DND-41 (cell line): ENCODE data around the gene DEFB128.

Experiments used
- ATAC-seq: fragments of 200-7000 bp; cut with Tn5 transposase; 3 replicates; pipeline ENCODE4 v1.9.1; 2021; ENCODE audit warnings: low read depth; ENCODE audit not compliant: insufficient read depth
- DNase-seq: peaks from one replicate; pipeline ENCODE4 v3.0.0-alpha.2; 2020
- H2AFZ ChIP-seq: 2 replicates; pipeline ENCODE4 v1.6.0; 2012; ENCODE audit warnings: low read depth, low read length
- H3K27ac ChIP-seq: 2 replicates; pipeline ENCODE4 v1.5.1; 2012; ENCODE audit warnings: low read length, inconsistent platforms
- H3K27me3 ChIP-seq: fragments of 200-600 bp; sonication (generic); 2 replicates; pipeline ENCODE4 v1.6.0; 2012; ENCODE audit warnings: low read length, mild to moderate bottlenecking, inconsistent platforms; ENCODE audit not compliant: insufficient read depth, poor library complexity
- H3K36me3 ChIP-seq: 2 replicates; pipeline ENCODE4 v1.5.1; 2012; ENCODE audit warnings: low read length, inconsistent platforms; ENCODE audit not compliant: insufficient read depth
- H3K4me1 ChIP-seq: 2 replicates; pipeline ENCODE4 v1.5.1; 2012; ENCODE audit warnings: mild to moderate bottlenecking, low read length; ENCODE audit not compliant: insufficient read depth
- H3K4me2 ChIP-seq: 2 replicates; pipeline ENCODE4 v1.6.0; 2012; ENCODE audit warnings: mild to moderate bottlenecking, moderate library complexity, low read length, inconsistent platforms; ENCODE audit not compliant: insufficient read depth
- H3K4me3 ChIP-seq, 2 experiments: fragments of 200-600 bp in 1 of 2; shearing (Covaris generic) in 1 of 2; 2 replicates each; pipeline ENCODE4 v1.5.1; 2012 to 2016; ENCODE audit warnings: inconsistent platforms in 2 of 2, low read length in 2 of 2, mild to moderate bottlenecking in 2 of 2, low read depth in 1 of 2, moderate library complexity in 1 of 2
- H3K79me2 ChIP-seq: 2 replicates; pipeline ENCODE4 v1.6.0; 2012; ENCODE audit warnings: low read length, inconsistent platforms; ENCODE audit not compliant: insufficient read depth
- H3K9ac ChIP-seq: 2 replicates; pipeline ENCODE4 v1.6.0; 2012; ENCODE audit warnings: low read depth, mild to moderate bottlenecking, inconsistent platforms, low read length, moderate library complexity
- H3K9me3 ChIP-seq: 2 replicates; pipeline ENCODE4 v1.5.1; 2012; ENCODE audit warnings: low read length, moderate library complexity, mild to moderate bottlenecking, inconsistent platforms; ENCODE audit not compliant: insufficient read depth, severe bottlenecking
- H4K20me1 ChIP-seq: 2 replicates; pipeline ENCODE4 v1.6.0; 2012; ENCODE audit warnings: low read length; ENCODE audit not compliant: insufficient read depth
- CTCF ChIP-seq: IDR thresholded peaks from 2 replicates; pipeline ENCODE4 v1.5.1; 2012; ENCODE audit warnings: borderline replicate concordance, low read length, moderate library complexity, mild to moderate bottlenecking; ENCODE audit not compliant: poor library complexity, severe bottlenecking; ENCODE audit errors: extremely low read depth
- EZH2 ChIP-seq: IDR thresholded peaks from 3 replicates; pipeline ENCODE4 v1.6.1; 2012; ENCODE audit warnings: borderline replicate concordance, low read depth, mild to moderate bottlenecking, moderate library complexity, low read length, inconsistent platforms; ENCODE audit not compliant: severe bottlenecking

The DEFB128 gene

GRCh38 chr20:145877-146276 lies 43.6 kb downstream of the DEFB128 start:
- Histone ChIP-seq H3K79me2 (no peaks in the 10 kb centered on the region), H3K4me2 (no peak overlapping the region), H3K4me3 (no peak overlapping the region), H3K27ac (no peak overlapping the region), H2AFZ (no peak overlapping the region), H3K27me3 (peaks cover 39% of the 10 kb centered on the region), H3K9ac (no peak overlapping the region), H3K36me3 (no peaks in the 10 kb centered on the region), H3K4me1 (no peaks in the 10 kb centered on the region), H4K20me1 (no peaks in the 10 kb centered on the region), H3K9me3 (no peaks in the 10 kb centered on the region)
- DNase-seq, result no peak
- TF ChIP-seq CTCF (no peak), EZH2 (no peak)
- no peak for ATAC-seq

GRCh38 chr20:142290-142689 lies 47.2 kb downstream of the DEFB128 start, which contains the start of gene DEFB126:
DEFB126 (plus strand) TSS chr20:142590; CDS start chr20:142629, 39 bp downstream.
- no peak for ATAC-seq
- no peaks in the 10 kb centered on the region for H3K9me3 ChIP-seq

More at GRCh38 chr20:142290-142689, 47.2 kb downstream of the DEFB128 start, which contains the start of gene DEFB126:
- H3K27ac ChIP-seq, result no peak within 1 kb of the TSS
- TF ChIP-seq CTCF, result no peak
- no peak for TF ChIP-seq EZH2
- no peaks in the 10 kb centered on the region for H4K20me1 ChIP-seq
- H3K4me3 ChIP-seq, result no peak within 1 kb of the TSS
- peaks cover 38% of the 10 kb centered on the region for H3K27me3 ChIP-seq
- H3K79me2 ChIP-seq, result no peaks in the 10 kb centered on the region
- DNase-seq, result no peak
- H3K36me3 ChIP-seq, result no peaks in the 10 kb centered on the region
- no peak within 1 kb of the TSS for H3K9ac ChIP-seq
- no peak within 1 kb of the TSS for H2AFZ ChIP-seq
- no peak within 1 kb of the TSS for H3K4me2 ChIP-seq
- no peaks in the 10 kb centered on the region for H3K4me1 ChIP-seq
